ENCODE results near the gene GAK. TPM values are rescaled to one million over a fixed set of nuclear protein-coding genes. Genes with fewer than 3 reads are reported as not detected.

GAK gene
- total RNA-seq, 1 donor from 2014 or later, result 123 TPM

DNA sequence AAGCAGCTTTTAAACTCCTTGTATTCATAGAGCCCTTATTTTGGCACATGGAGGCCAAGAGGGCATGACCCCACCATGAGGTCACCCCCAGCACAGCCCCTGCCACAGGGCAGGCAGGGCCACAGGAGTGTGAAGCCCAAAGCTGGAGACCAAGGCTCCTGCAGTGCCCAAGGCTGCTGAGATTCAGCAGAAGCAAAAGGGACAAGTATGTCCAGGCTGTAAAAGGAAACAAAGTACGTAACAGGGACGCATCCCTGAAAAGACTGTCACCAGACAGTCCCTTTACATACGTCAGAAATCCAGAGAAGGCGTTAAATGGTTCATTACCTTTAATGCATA is 18.9 kb downstream of the GAK start:
- Mint-ChIP-seq H3K9me3 (ENCODE audit: unreplicated experiment) (peaks cover 7% of the 10 kb centered on the region), H3K27ac (ENCODE audit: unreplicated experiment) (peak overlapping the region; percentile 80), H3K27me3 (ENCODE audit: unreplicated experiment) (peaks cover 3% of the 10 kb centered on the region), H3K36me3 (ENCODE audit: unreplicated experiment) (peaks cover 11% of the 10 kb centered on the region), H3K4me1 (ENCODE audit: low read depth, unreplicated experiment) (peaks cover 29% of the 10 kb centered on the region), H3K4me3 (ENCODE audit: unreplicated experiment) (no peak overlapping the region)
- TF ChIP-seq, protein P1, sequence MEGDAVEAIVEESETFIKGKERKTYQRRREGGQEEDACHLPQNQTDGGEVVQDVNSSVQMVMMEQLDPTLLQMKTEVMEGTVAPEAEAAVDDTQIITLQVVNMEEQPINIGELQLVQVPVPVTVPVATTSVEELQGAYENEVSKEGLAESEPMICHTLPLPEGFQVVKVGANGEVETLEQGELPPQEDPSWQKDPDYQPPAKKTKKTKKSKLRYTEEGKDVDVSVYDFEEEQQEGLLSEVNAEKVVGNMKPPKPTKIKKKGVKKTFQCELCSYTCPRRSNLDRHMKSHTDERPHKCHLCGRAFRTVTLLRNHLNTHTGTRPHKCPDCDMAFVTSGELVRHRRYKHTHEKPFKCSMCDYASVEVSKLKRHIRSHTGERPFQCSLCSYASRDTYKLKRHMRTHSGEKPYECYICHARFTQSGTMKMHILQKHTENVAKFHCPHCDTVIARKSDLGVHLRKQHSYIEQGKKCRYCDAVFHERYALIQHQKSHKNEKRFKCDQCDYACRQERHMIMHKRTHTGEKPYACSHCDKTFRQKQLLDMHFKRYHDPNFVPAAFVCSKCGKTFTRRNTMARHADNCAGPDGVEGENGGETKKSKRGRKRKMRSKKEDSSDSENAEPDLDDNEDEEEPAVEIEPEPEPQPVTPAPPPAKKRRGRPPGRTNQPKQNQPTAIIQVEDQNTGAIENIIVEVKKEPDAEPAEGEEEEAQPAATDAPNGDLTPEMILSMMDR (IDR thresholded peaks at IDR 0.05; ENCODE audit: partially characterized antibody, unreplicated experiment), result no peak
- DNase-seq, result peak; percentile 5

DNA sequence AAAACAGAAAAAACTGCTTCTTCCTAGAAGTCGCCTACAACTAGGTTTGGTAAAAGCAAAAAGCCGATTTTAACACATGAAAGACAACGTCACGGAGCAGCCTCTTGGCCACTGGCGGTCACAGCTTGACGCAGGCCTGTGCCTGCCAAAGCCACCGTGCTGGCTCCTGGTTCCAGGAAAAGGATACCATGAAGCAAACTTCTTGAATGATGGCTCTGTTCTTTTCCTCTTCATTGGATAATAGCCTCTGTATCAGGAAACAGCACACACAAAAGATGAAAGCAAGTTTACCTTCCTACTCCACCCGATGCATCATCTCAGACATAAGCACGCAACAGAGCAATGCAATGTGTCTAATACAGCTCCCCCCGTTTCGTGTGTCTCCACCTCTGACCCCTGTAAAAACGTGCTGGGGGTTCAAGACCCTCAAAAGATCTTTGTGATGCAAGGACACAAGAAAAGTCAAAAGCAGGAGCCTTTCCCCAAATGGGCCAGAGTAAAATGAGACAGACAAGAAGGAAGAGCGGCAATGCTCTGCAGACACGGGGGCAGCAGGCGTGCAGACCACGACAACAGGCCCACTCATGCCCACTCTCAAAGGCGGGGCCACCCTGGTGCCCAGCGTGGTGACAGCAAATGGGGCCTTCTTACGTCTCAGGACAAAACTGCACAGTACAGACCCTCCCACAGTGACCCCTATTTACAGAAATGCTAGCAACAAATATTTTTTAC is 19.4 kb downstream of the GAK start:
- peaks cover 5% of the 10 kb centered on the region for H3K36me3 Mint-ChIP-seq (ENCODE audit: unreplicated experiment)
- H3K27ac Mint-ChIP-seq (ENCODE audit: unreplicated experiment), result peak overlapping the region; percentile 80
- peaks cover 5% of the 10 kb centered on the region for H3K27me3 Mint-ChIP-seq (ENCODE audit: unreplicated experiment)
- peak; percentile 7 for DNase-seq
- H3K4me3 Mint-ChIP-seq (ENCODE audit: unreplicated experiment), result peak overlapping the region; percentile 56
- peaks cover 29% of the 10 kb centered on the region for H3K4me1 Mint-ChIP-seq (ENCODE audit: low read depth, unreplicated experiment)
- peaks cover 5% of the 10 kb centered on the region for H3K9me3 Mint-ChIP-seq (ENCODE audit: unreplicated experiment)
- TF ChIP-seq, protein P1 (IDR thresholded peaks at IDR 0.05; ENCODE audit: partially characterized antibody, unreplicated experiment), result no peak

DNA sequence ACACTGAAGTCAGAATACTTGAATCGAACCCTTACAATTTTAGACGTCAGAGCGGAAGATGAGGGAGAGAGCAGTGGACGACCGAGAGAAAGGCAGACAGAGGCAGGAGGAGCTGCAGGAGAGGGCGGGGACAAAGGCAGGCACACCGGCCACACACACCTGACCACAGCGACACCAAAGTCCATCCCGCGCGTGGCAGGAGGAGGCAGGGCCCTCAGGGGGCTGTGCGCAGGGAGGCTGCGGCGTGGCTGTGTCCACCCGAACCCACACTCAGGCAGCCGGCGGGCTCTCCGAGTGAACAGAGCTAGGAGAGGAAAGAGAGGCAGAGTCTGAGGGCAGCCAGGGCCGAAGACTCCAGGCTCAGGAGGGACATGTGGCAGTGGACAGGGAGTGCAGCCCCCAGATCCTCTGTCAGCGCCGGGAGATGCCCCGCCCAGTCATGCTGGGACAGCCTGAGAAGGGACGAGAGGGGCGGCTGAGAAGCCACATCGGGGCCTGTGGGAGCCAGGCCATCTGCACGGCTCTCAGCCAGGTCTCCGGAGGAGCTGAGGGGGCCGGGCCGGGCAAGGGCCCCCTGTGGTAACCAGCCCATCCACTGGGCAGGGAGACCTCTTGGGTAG is 20.1 kb downstream of the GAK start:
- Mint-ChIP-seq H3K9me3 (ENCODE audit: unreplicated experiment) (peaks cover 5% of the 10 kb centered on the region), H3K4me1 (ENCODE audit: low read depth, unreplicated experiment) (peaks cover 29% of the 10 kb centered on the region), H3K4me3 (ENCODE audit: unreplicated experiment) (peak overlapping the region; percentile 59), H3K27ac (ENCODE audit: unreplicated experiment) (peak overlapping the region; percentile 84), H3K36me3 (ENCODE audit: unreplicated experiment) (no peaks in the 10 kb centered on the region), H3K27me3 (ENCODE audit: unreplicated experiment) (peaks cover 5% of the 10 kb centered on the region)
- peak; percentile 66 for DNase-seq
- TF ChIP-seq, protein P1 (IDR thresholded peaks at IDR 0.05; ENCODE audit: partially characterized antibody, unreplicated experiment), result no peak

DNA sequence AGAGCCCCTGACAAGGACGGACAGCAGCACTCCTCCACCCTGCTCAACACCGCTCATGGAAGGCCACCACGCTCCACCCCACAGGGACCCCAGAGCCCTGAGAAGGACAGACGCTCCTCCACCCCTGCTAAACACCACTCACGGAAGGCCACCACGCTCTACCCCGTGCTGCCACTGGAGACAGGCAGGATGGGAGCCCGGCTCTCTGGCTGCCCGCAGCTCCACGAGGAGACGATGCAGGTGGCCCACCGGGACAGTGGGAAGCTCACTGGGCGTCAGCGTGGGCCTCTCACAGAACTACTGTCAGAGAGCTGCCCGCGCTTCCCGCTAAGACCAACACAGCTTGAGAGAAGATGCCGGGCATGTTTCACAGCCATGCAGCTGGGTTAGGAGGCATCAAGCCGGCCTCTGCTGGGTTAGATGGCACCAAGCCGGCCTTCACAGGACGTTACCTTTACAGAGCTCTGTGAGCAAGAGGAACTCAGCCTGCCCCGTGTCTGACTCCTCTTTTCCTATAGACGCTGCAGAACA is 20.8 kb downstream of the GAK start:
- H3K36me3 Mint-ChIP-seq (ENCODE audit: unreplicated experiment), result no peaks in the 10 kb centered on the region
- H3K4me1 Mint-ChIP-seq (ENCODE audit: low read depth, unreplicated experiment), result peaks cover 29% of the 10 kb centered on the region
- peak overlapping the region; percentile 59 for H3K4me3 Mint-ChIP-seq (ENCODE audit: unreplicated experiment)
- H3K9me3 Mint-ChIP-seq (ENCODE audit: unreplicated experiment), result peaks cover 9% of the 10 kb centered on the region
- peak overlapping the region; percentile 84 for H3K27ac Mint-ChIP-seq (ENCODE audit: unreplicated experiment)
- DNase-seq, result peak; percentile 9
- TF ChIP-seq, protein P1 (IDR thresholded peaks at IDR 0.05; ENCODE audit: partially characterized antibody, unreplicated experiment), result no peak
- H3K27me3 Mint-ChIP-seq (ENCODE audit: unreplicated experiment), result peaks cover 8% of the 10 kb centered on the region

Data from glutamatergic neuron (in vitro differentiated cells).